NCI-H446 treated with DMSO at 0.1 percent for 48 hours (cell line): Measurements from ENCODE around the gene ACADSB.

Experiments used
- DNase-seq: peaks from one replicate; lab custom pipeline; 2025; lab: John Stamatoyannopoulos, UW

The ACADSB gene

GRCh38 chr10:123004298-123004697, 4.5 kb upstream of the ACADSB start:
- DNase-seq = no peak

DNA sequence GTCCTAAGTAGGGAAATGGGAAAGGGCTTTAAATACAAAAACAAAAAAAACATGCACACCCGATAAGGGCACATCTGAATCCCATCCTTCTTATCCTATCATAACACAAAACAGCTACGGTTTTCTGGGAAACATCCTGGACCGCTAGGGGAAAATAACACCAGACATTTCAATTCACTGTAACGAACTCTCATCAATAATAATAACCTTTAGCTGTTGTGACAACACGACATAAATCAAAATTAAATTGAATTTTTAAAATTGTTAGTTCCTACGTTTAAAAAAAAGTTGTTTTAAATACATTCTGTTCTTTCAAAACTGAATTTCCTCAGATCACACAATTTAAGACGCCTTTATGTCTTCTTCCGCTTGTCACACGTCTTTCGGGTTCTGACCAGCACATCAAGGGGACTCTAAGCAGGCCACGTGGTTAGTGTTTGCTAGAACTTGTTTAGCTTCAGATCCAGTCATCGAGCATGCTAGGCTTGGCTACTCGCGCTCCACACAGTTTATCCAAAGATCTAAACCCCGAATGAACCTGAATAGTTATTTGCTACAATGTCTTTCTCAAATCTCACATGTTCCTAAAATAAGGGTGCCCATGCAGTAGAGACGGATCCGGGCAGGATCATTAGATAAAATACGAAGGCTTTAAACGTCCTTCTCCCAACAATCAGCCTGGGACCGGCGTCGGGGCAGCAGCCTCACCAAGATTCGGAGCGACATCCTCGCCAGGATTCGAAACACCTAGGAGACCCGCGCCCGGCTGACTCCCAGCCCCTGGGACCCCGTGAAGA, 1.1 kb upstream of the ACADSB start:
- no peak for DNase-seq

DNA sequence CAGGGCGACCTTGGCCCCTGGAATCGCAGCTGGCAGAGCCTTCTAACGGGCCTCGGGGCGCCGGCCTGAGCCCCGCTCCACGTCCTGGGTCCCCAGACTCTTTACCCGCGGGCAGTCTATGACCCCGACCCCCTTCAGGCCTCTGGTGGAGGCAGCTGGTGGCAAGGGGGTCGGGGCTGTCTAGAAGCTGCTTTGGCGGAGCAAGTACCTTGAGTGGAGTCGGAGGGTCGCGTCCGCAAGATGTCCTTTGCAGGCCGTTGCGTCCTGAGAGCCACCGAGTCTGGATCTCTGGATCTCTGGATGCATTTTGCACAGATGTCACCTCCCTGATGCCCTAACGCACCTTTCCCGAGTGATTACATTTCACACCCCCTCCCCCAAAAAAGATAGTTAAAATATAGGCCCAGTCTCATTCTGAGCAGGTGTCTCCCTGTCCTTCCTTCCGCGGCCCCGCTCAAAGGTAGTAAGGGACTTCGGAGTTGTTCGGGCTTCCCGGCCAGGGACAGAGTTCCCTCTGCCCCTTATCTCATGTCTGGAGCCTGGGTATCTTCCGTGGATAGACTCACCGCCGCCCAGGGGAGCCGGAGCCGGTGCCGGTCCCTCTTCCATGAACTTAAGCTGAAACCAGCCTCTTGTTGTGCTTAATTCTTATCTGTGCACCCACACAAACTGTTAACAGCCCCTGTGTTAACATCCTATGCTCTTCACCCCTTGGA, 457 bp downstream of the ACADSB start:
- no peak for DNase-seq

DNA sequence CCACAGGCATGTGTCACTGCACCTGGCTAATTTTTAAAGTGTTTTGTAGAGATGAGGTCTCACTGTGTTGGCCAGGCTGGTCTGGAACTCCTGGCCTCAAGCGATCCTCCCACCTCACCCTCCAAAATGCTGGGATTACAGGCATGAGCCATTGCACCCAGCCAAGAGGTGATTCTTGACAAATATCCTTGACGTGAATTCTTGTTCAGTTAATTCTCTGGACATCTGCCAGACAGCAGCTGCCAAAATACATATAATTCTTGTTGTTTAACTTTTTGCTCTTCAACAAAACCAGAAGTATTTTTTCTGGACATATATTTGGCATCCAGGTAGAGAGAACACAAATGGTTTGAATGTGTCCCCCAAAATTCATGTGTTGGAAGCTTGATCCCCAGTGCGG, 3.2 kb downstream of the ACADSB start:
- DNase-seq = no peak

- DNase-seq = no peak
These were observed 4.9 kb downstream of the ACADSB start for GRCh38 chr10:123013456-123014419.

DNA sequence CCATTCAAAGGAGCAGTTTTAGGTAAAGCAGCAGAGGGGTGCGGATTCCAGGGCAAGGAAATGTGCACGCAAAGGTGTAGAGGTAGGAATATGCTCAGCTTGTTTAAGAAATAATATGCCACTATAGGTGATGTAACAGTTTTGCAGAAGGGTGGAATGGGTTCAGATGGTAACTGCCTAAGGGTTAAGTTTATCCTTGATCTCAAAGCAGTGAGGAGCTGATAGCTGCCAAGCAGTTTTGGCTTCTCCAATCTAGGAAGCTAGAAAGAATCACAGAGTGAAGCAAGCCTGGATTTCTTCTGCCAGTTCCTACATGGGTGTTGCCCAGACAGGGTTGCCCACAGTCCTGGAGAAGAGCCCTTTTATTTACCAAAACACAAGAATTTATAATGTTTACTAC, 6.0 kb downstream of the ACADSB start:
- no peak for DNase-seq

DNA sequence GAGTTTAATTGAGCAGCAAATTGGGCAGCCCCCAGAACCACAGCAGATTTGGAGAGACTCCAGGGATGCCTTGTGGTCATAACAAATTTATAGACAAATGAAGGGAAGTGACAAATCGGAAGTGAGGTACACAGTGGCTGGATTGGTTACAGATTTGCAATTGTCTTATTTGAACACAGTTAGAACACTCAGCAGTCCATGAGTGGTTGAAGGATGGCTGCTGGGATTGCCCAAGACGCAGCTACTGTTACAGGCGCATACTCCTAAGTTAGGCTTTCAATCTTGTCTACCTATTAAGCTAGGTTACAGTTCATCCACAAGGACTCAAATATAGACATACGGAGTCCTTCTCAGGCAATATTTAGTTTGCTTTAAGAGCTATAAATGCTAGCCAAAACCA, 7.4 kb downstream of the ACADSB start:
- DNase-seq = no peak

DNA sequence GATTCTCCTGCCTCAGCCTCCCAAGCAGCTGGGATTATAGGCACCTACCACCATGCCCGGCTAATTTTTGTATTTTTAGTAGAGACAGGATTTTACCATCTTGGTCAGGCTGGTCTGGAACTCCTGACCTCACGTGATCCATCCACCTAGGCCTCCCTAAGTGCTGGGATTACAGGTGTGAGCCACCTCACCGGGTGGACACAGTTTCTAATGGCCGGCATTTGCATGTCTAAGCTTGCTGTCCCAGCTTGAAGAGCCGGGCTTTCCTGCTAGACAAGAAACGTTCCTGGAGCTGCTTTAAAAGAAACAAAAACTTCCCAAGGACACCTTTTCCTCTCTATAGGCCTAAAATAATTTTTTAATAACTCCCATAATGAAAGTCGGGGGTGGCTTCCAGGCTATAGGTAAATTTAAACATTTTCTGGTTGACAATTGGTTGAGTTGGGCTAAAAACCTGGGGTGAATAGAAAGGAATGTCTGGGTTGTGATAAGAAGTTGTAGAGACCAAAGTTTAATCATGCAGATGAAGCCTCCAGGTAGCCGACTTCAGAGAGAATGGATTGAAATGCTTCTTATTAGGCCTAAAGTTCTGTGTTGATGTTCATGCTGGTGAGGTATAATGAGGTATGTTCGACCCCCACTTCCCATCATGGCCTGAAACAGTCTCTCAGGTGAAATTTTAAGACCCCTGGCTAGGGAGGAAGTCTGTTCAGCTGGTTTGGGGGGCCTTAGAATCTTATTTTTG, 8.8 kb downstream of the ACADSB start:
- no peak for DNase-seq

- DNase-seq = no peak
These were observed 9.7 kb downstream of the ACADSB start for GRCh38 chr10:123018531-123018930.

- DNase-seq = no peak
These were observed 10.5 kb downstream of the ACADSB start for GRCh38 chr10:123019264-123019663.

DNA sequence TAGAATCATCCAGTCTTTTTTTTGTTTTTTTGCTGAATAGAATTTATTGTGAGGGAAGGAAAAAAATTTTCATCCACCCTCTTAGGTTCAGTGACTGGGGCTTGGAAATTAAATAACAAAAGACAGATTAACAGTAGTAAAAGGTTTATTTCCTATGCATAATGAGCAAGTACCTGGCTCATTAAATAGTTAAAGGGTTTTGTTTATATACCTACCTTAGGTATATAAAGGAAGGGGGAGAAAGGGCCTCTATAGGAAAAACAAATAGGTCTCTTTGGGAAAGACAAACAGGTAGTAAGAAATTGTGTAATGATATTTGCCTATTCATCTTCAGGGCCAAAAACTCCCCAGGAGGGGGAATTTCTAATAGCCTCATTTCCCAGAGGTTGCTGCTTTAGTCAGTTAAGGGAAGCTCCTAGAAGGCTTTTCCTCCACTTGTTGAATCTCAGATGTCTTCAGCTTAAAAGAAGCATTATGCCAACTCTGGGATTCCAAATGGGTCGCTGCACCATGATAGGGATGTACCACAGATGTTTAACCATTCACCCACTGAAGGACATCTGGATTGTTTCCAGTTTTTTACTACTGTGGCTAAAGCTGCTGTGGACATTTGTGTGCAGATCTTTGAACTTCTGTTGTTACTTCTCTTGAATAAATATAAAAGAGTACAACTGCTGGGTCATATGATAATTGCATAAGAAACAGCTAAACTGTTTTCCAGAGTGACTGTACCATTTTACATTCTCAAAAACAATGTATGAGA, 11.3 kb downstream of the ACADSB start:
- DNase-seq = no peak

DNA sequence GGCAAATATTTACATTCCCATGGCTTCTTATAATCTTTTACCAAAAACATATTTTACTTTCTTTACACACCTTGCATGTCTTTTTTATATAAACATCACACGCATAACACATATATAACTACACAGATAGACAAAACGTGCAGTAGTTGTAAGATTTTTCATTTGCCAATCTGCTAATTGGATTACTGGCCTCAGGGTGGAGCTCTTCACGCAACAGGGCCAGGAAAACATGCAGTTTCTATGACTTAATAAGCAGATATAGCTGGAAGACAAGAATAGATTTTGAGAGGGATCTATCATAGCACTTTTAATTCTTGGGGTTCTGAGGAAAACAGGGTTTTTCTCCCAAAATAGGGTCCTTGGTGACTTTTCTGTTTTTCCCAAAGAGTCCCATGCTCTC, 12.7 kb downstream of the ACADSB start:
- no peak for DNase-seq

GRCh38 chr10:123024540-123024939, 15.7 kb downstream of the ACADSB start:
- no peak for DNase-seq

DNA sequence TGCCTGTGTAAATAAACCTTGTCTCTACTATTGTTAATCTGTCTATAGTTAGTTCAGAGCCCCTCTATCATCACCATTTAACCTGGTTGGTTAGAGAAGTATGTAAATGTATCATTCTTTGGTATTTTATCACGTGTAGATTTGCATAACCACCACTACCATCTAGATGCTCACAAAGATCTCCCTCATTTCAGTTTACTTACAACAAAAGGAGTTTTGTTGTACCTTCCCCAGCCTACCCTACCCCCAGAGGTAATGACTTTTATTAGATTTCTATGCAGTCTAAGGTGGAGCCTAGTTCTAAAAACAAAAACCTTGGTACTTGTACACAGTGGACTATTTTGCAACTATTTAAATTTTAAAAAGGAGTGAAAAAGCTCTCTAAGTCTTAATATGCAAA, 17.5 kb downstream of the ACADSB start:
- DNase-seq = no peak

DNA sequence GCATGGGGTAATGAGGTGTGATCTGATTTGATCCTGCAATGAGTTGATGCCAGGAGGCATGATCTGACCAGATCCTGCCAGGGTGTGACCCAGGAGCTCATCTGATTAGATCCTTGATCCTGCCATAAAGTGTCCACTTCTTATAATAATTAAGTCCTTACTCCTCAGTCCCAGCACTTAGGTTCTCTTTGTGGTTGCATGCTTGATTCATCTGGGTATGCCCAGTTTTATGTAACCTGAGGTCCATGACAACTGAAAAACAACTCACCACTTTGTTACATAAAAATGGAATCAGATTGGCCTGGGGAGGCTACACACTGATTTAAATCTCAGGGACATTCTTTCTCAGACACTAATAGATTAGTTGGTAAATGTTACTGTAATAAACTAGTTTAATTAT, 19.1 kb downstream of the ACADSB start:
- DNase-seq = no peak

DNA sequence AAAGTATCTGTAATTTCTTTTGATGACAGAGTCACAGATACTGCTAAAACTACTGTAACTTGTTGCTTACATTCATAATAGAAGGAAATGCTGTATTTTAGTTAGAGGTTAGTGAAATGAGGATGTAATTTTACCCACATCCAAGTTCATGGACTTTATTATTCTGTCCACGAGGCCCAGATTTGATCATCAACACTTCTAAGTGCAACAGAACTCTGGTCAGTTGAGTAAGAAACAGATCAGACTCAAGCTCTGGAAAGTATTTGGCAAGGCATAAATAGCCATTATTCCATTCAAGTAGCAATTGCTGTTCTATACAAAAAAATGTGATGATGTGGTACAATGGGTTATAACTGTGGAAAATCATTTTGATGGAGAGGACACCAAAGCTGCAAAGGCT, 22.3 kb downstream of the ACADSB start:
- no peak for DNase-seq

DNA sequence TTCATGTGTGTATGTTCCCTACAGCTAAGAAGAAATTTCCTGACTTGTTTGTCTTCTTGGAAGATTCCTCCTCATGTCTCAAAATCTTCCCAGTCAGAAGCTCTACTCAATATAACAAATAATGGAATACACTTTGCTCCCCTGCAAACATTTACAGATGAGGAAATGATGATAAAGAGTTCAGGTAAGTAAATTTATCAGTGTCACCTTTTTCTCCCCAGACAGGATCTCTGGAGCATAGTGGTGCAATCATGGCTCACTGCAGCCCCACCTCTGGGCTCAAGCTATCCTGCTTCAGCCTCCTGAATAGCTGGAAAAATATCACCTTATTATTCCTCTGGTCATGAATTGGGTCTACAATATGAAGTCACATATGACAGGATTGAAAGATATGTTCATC, 25.5 kb downstream of the ACADSB start:
- DNase-seq = no peak

DNA sequence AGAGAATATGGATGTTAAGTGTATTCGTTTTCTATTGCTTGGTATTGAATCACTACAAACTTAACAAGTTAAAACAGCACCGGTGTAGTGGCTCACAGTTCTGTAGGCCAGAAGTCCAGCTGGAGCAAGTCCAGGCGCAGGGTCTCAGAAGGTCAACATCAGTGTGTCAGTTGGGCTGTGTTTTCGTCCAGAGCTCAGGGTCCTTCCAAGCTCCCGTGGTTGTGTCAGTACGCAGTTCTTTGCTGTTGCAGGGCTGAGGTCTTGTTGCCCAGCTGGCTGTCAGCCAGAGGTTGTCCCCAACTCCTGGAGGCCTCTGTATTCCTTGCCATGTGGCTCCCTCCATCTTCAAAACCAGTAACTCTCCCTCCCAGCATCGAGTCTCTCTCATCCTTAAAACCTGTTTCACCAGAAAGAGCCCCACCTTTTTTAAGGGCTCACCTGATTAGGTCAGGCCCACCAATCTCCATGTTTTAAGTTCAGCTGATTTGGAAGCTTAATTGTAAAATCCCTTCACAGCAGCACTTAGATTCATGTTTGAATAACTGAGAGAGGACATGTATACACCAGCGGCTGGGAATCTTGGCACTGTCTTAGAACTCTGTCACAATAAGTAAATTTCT, 26.8 kb downstream of the ACADSB start:
- no peak for DNase-seq

DNA sequence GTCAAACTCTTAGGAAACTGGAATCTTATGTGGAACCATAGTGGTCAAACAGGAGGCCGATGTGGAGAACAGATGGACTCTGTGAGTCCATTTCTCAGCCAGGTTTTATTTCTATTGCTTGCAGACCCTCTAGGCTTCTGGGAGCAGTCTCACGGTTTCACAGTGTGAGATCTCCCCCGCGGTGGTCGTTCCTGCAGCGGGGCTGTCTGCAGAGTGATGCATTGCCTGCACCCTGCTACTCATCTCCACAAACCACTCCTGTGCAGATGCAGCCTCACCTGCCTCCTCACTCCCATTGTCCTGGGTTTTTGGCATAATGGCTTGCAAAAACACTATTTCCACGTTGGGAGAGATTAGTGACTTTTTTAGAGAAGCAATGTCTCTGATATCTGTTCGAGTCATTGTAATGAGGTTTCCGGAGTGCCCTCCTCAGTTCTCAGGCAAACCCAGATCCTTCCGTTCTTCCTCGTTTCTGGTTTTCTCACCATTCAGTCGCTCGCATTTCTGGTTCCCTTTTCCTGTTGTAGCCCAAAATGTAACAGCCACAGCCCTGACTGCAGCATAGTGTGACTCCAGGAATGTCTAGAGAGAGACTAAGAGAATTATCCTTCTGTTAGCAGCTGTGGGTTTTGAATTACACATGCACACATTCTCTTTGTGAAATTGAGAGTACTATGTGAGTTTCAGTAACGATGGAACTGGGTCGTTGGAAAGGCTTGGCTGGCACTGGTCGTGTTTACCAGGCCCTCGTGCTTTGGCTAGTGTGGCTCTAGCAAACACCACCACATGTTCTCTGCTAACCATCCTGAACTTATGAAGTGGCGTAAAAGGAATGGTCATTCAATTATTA, 30.2 kb downstream of the ACADSB start:
- no peak for DNase-seq

DNA sequence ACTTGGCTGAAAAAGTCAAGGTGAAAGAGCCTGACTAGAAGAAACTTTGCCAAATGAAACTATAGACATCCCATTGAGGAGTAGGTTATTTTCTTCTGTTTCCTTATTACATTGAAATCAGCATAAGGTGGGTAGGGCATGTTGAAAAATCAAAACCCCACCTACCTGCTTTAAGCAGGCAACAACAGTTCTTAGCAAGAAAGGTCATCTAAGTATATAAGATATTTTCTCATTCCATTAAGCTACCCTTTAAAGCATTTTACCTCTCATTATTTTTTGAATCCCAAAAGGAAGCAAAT, 30.8 kb downstream of the ACADSB start:
- no peak for DNase-seq
